Hematopoietic multipotent progenitor cell treated with erythropoietin and hydrocortisone succinate and interleukin-3 and kit ligand, for 4 days (in vitro differentiated cells): ENCODE data around the gene ATP5PO.
A peak's percentile ranks its signal among the peaks of the same experiment; 100 is the strongest.

Experiments
- DNase-seq: peaks from one replicate; pipeline ENCODE4 v3.0.0-alpha.2; 2015

ATP5PO gene

DNA sequence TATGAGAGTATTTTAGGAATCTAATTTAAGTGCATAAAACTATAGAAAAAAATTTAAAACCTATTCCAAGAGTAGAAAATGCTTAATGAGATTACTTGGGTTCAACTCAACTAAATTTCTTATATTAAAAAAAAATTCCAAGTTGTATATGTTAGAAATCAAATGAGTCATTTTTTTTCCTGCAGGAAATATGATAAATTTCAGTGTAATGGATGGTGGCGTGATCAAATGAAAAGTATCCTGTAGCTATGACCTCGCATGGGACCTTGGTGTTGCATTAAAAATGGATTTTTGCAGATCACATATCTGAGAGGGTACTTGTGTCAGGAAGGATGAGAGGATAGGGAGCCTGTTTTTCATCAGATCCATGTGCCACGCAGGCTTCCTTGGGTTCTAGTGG, 17.9 kb downstream of the ATP5PO start:
- no peak for DNase-seq

DNA sequence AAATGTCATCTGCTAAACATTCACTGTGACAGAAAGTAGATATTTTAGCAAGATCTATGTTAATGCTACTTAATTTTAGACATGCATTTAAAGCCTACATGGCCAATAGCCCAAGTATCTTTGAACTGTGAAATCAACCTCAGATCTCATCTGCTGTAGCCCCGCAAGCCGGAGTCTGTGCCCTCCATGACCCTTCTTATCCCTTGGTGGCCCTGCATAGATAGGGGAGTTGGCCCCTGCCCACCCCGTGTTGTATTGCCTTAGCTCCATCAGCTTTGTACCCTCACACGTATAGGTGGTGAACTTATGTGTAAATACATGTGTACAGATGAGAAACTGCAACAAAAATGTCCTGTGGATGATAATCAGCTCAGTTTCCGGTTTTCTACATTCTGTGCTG, 18.5 kb downstream of the ATP5PO start:
- no peak for DNase-seq

DNA sequence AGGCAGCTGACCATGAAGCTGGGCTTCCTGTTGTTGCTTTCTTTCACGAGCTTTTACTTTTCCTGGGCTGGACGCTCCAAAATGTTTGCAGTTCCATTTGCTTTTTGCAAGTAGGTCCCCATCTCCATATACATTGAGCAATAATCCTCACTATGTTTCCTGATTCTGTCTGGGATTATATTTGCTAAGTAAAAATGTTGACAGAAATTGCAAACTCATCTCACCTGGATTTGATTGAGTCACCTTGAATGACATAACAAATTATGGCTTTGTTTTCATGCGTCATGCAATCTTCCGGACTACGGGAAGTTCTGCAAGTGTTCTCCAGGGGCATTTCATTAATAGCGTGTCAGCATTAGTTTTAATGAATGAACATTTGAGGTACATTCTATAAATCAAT, 18.9 kb downstream of the ATP5PO start:
- no peak for DNase-seq

DNA sequence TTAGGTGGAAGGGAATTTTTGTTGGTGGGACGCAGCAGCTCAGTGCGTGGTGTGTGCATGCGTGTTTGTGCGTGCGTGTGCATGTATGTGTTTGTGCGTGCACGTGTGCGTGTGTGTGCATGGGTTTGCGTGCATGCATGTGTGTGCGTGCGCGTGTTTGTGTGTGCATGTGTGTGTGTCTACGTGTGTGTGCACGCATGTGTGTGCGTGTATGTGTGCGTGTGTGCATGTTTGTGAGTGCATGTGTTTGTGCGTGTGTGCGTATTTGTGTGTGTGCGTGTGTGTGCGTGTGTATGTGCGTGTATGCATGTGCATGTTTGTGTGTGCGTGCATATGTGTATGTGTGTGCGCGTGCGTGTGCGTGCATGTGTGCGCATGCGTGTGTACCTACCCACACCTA, 20.2 kb downstream of the ATP5PO start:
- no peak for DNase-seq

- DNase-seq, result peak; percentile 94
Measured at GRCh38 chr21:33894736-33895288, 20.8 kb downstream of the ATP5PO start.

- no peak for DNase-seq
Measured at GRCh38 chr21:33893917-33894316, 21.7 kb downstream of the ATP5PO start.

DNA sequence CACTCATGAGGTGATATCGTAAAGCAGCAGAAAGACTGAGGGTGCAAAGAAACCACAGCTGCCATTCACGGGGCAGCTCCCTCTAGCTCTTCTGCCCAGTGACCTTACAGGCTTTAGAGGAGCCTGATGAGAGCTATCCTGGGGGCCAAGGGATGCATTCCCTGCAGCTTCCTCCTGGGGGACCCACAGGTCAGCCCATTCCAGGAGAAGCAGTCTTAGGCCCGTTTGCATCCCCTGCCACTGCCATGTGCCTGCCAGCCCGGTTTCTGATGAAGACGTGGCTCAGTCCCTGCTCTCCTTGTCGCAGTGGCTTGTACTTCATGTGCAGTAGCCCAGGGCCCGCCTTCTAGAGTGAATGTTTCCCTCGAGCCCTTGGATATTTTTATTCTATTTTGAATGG, 22.8 kb downstream of the ATP5PO start:
- no peak for DNase-seq

DNA sequence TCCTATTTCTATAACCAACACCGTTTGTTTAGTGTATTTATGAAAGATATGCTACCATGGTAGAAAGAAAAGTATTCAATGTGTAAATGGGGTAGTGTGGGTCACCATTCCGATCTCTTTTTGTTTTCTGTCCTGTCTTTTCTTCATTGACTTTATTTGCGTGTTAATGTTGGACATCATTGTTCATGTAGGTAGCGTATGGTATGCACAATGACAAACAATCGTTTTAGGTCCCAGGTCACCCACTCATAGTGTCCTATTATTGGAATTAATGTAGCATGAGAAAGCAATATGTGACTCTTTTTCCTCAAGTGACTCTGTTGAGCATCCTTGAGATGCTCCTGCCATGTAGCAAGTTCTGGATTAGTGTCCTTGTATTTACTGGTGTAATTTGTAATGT, 25.4 kb downstream of the ATP5PO start:
- DNase-seq, result no peak

- no peak for DNase-seq
Measured at GRCh38 chr21:33886321-33886720, 29.3 kb downstream of the ATP5PO start.

GRCh38 chr21:33885172-33885514, 30.5 kb downstream of the ATP5PO start:
- DNase-seq, result no peak

DNA sequence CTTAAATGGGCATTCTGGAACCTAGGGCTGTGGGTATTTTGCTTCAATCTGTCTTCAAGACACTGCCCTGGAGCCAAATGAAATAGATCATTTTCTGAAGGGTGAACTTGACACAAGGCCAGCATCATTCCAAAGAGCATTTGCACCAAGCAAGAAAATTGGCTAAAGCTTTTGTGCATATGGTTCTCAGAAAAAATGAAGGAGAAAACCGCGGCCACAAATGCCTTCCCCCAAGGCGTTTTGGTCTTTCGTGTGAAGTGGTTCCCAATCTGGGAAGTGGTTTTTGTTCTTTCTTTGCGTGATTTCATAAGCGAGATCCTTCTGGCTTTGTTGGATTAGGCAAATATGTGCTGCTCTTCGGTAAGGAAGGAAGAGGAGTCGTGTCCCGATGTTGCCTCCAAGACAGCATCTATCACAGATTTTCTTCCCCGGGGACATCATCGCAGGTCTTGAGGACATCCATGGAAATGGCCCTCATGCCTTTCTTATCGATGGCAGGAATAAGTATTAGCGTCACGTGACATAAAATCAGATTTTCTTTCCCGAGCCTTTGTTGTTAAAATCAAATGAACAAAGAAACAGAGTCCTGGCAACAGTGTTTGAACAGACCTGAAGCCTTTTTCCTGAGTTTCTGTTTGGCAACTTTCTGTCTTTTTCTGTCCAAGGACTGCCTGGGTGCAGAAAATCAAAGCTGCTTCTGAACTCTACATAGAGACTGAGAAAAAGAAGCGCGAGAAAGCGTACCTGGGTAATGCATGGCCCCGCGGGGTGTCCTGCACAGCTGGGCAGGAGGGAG, 31.0 kb downstream of the ATP5PO start:
- DNase-seq, result no peak

GRCh38 chr21:33883118-33883517, 32.5 kb downstream of the ATP5PO start:
- DNase-seq, result no peak

- no peak for DNase-seq
Measured at GRCh38 chr21:33881689-33882440, 33.7 kb downstream of the ATP5PO start.

DNA sequence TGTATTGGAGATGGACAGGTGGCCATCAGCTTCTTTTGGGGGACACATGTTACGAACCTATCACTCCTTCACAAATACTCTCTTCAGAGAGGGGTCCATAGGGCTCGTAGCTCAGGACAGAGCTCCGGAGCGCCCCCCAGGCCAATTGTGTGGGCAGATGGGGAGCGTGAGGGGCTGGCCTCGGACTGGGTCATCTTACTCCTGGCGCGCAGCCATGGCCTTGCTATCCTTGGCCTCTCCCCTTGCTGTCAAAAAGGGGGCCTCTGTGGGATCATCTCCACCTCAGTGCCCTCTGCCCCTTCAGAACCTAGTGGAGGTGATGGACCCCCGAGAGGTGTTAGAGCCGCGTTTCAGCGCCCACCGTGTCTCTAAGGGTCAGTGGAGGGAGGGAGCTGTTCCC, 35.0 kb downstream of the ATP5PO start:
- DNase-seq, result no peak

GRCh38 chr21:33878824-33879223, 36.8 kb downstream of the ATP5PO start:
- no peak for DNase-seq

DNA sequence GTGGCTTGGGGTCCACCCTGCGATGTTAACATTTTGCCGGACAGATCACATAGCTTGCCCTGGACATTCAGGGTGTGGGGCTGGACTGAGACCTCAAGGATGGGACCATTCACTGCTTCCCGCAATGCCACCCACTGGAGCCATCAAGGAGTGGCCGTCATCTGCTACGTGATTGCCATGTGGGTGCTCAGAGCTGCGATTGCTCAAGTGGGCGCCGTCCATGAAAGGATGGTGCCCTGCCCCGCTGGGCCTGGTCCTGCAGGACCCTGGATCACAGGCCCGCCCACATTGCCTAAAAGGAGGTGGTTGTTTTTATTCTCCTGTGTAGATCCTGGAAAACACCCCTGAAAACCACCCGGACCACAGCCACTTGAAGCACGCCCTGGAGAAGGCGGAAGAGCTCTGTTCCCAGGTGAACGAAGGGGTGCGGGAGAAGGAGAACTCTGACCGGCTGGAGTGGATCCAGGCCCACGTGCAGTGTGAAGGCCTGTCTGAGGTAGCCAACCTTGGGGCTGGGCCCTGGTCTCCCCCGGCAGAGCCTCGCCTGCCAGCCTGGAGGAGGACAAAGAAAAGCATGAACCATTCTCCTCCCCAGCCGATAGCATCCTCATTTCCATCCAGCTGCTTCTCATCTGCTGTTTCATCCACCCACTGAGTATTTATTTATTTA, 40.4 kb downstream of the ATP5PO start:
- DNase-seq, result no peak

DNA sequence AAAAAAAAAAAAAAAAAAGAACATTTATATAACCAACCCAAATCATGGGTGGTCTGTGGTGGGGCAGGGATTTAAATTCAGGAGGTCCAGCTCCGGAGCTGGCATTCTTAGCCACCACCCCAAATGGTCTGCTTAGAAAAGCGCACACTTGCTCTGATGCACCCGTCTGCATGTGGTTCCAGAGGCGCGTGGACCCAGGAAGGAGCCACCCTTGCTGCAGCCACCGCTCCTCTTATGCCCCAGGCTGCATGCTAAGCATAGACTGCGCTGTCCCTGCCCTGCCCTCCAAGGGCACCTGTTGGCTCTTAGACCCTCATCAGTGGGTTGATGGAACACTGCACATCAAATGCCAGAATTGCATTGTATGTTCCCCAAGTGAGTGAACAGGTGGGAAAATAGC, 41.4 kb downstream of the ATP5PO start:
- DNase-seq, result no peak

GRCh38 chr21:33872881-33873515, 42.6 kb downstream of the ATP5PO start:
- DNase-seq, result no peak

- no peak for DNase-seq
Measured at GRCh38 chr21:33871171-33871570, 44.4 kb downstream of the ATP5PO start.

- DNase-seq, result no peak
Measured at GRCh38 chr21:33870768-33871167, 44.8 kb downstream of the ATP5PO start.

DNA sequence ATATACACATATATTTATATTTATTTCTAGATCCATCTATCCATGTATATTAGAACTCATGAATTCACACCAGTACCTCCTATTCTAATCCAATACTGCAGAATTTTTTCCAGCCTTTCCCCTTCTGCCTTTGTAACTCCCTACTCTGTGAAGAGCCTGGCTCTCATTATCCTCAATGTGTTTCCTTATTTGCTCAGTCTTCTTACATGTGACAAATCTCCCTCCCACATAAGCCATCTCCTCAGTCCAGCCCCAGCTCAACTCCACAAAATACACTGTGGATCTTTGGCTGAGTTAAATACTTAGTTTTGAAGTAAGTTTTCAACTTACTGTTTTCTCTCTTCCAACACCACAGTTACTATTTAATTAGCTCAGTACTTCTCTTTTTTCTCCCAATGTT, 45.7 kb downstream of the ATP5PO start:
- DNase-seq, result no peak

DNA sequence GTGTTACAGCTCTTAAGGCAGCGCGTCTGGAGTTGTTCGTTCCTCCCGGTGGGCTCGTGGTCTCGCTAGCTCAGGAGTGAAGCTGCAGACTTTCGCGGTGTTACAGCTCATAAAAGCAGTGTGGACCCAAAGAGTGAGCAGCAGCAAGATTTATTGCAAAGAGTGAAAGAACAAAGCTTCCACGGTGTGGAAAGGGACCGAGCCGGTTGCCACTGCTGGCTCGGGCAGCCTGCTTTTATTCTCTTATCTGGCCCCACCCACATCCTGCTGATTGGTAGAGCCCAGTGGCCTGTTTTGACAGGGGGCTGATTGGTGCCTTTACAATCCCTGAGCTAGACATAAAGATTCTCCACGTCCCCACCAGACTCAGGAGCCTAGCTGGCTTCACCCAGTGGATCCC, 47.7 kb downstream of the ATP5PO start:
- peak; percentile 19 for DNase-seq

- DNase-seq, result no peak
Measured at GRCh38 chr21:33866826-33867225, 48.8 kb downstream of the ATP5PO start.
